GM13977 (cell line): Measurements from ENCODE around the gene FNDC1.

Source experiments
- DNase-seq: peaks from one replicate; pipeline ENCODE4 v3.0.0; 2012; ENCODE audit warnings: low spot score
- CTCF ChIP-seq: IDR thresholded peaks from 2 replicates; pipeline ENCODE4 v1.5.1; 2012; ENCODE audit warnings: mild to moderate bottlenecking, control low read depth; ENCODE audit not compliant: insufficient read depth; ENCODE audit errors: extremely low read depth, missing control alignments
- in situ Hi-C: fragments of 300-500 bp; cut with MboI; formaldehyde crosslinking; loops from one replicate; pipeline ENCODE4 v1.12.0; 2022; ENCODE audit warnings: low sequenced_read_pairs, low pct_unique_long_range_greater_than_20kb, mixed read lengths, inconsistent platforms; ENCODE audit not compliant: unreplicated experiment

Gene FNDC1

GRCh38 chr6:159307246-159307790, 138.1 kb downstream of the FNDC1 start:
- in situ Hi-C loops, result no loop called here
- DNase-seq, result no peak

DNA sequence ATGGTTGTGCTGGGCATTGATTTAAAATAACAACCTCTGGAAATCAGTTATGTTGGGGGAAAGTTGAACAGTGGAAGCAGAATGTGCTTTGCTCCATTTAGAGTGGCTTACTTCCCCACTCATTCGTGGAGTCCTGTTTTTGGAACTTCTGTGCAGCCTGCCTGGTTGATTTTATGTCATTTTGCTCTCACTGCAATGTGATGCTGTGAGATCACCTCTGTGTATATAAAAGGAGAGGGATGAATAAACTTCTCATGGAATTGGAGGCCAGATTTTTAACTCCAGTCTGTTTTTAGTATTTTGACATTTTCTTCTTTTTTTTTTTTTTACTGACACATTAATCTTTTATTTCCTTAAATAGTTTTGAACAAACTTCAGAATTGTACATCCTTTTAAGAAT, 139.0 kb downstream of the FNDC1 start:
- TF ChIP-seq CTCF, result no peak
- in situ Hi-C loops, result no loop called here
- DNase-seq, result no peak

More at GRCh38 chr6:159307246-159307790, 138.1 kb downstream of the FNDC1 start:
- TF ChIP-seq CTCF, result no peak

DNA sequence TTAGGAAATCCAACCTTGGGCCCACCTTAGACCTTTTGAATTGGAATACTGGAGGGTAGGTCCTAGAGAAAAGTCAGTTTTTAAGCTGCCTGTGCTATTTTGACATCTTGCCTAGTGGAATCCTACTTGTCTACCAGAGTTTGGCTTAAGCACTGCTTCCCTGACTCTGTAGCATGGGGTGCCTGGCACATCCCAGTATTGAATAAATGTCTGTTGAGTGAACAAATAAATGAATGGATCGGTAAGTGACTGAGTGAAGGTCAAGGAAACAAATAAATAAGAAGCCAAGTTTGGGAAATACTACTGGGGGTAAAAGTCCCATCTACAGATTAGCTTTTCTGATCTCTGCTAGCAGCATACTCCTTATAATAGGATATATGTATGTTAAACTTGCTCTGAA, 140.5 kb downstream of the FNDC1 start:
- in situ Hi-C loops, result no loop called here
- DNase-seq, result no peak
- TF ChIP-seq CTCF, result no peak

- no peak for DNase-seq
- in situ Hi-C loops, result no loop called here
- no peak for TF ChIP-seq CTCF
These were observed 142.4 kb downstream of the FNDC1 start for GRCh38 chr6:159311618-159312017.

- in situ Hi-C loops, result no loop called here
- no peak for DNase-seq
- TF ChIP-seq CTCF, result no peak
These were observed 143.0 kb downstream of the FNDC1 start for GRCh38 chr6:159312206-159312605.

DNA sequence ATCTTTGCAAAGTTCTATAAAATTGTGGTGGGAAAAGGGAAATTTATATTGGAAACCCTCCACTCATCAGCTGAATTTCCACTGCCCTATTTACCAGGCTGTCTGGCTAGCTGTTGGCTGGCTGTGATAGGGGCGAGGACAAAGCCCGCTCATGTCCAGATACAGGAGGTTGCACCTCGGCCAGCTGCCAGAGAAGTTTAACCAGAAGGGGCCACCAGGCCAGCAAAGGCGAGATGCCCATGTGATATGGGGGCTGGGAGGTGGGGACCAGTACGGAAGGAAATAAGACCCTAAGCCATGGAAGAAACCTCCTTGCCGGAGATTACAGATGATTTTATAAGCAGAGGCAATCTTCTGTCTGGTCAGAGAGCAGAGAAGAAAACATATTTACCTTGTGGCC, 143.8 kb downstream of the FNDC1 start:
- TF ChIP-seq CTCF, result no peak
- DNase-seq, result no peak
- in situ Hi-C loops, result no loop called here

- DNase-seq, result no peak
- TF ChIP-seq CTCF, result no peak
- in situ Hi-C loops, result no loop called here
These were observed 146.4 kb downstream of the FNDC1 start for GRCh38 chr6:159315562-159315961.
